ENCODE results near the gene STMN1. TPM values are rescaled to one million over a fixed set of nuclear protein-coding genes. Genes with fewer than 3 reads are reported as not detected.
"Not testable (repeated sequence)": the region's sequence is repeated elsewhere in the genome, so short reads cannot be mapped to it uniquely, and the experiment has no call there.

The STMN1 gene
- total and polyA plus RNA-seq, 7 experiments from 2014 or later: 29.3 to 347 (median 85.2) TPM

DNA sequence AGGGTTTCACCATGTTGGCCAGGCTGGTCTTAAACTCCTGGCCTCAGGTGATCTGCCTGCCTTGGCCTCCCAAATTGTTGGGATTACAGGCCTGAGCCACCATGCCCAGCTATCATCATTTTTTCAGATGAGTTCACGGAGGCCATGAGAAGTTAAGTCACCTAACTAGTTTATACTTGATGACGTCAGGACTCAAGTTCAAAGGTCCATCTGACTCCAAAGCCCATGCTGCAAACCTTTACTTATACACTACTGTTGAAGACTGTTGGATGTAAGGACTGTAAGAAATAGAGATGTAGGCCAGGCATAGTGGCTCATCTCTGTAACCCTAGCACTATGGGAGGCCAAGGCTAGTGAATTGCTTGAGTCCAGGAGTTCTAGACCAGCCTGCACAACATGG is 40.8 kb upstream of the STMN1 start:
- ChIA-PET CTCF (no interaction called here), POLR2A (interaction anchor here (0.7 kb wide), 1 partner anchor 671 kb away, joined by 3 read pairs; no protein-coding TSS in a partner anchor)
- Histone ChIP-seq H3K9me3 (ENCODE audit: control insufficient read depth in 2 of 3, low read length in 3 of 3) (peaks cover 0 to 4% (median 0%) of the 10 kb centered on the region in 3 experiments), H3K4me1 (ENCODE audit: control insufficient read depth in 2 of 2, insufficient read depth in 2 of 2, low read length in 2 of 2) (no peaks in the 10 kb centered on the region), H3K27ac (ENCODE audit: low read depth, low read length) (no peak overlapping the region), H3K36me3 (ENCODE audit: control insufficient read depth in 2 of 3, insufficient read depth in 3 of 3, low read length in 3 of 3) (no peaks in the 10 kb centered on the region), H3K27me3 (ENCODE audit: control insufficient read depth in 2 of 2, insufficient read depth in 2 of 2, low read length in 2 of 2) (no peaks in the 10 kb centered on the region), H3K4me3 (ENCODE audit: low read length) (no peak overlapping the region)
- Mint-ChIP-seq H3K4me3 (no peak overlapping the region), H3K9me3 (peaks cover 0 to 22% (median 9%) of the 10 kb centered on the region in 11 donors), H3K36me3 (peaks cover 0 to 7% (median 4%) of the 10 kb centered on the region in 5 donors), H3K27ac (no peak overlapping the region), H3K4me1 (peaks cover 0 to 3% (median 0%) of the 10 kb centered on the region in 7 donors), H3K27me3 (peaks cover 0 to 5% (median 0%) of the 10 kb centered on the region in 5 donors)
- ATAC-seq: no peak
- no peak for DNase-seq
- intact Hi-C loops (cut with micrococcal nuclease): no loop called here

DNA sequence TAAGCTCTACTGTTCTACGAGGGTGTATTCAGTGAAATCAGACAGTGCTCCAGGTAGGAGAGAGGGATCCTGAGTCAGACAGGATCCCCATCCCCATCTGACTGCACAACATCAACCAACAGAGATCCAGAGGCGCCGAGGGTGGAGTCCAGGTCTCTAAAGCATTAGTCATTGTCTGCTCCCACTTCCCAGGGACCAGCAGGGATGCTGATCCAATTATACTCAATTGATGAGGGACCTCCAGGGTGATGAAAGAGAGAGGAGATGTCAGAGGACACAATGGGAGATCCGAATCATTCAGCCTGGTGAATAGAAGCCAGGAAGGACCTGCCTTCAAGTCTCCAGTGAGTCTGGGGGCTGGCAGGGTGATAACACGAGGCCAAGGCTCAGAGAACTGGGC is 39.5 kb upstream of the STMN1 start:
- no peak overlapping the region for H3K27ac Mint-ChIP-seq

DNA sequence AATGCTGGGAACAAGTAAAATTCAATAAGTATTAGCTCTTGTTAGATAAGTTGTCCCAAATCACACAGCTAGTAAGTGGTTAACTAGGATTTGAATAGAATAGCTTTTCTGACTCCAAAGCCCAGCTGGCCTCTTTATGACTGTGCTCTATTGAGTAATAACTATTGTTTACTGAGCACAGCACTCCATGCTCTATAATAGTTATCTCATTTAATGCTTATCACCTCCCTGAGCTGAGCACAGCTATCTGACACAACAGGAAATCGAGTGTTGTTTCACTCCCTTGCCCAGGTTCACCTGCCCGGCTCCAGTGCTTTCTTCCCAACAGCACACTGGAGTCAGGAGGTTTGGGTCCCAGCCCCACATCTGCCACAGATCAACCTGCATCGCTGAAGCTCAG is 38.8 kb upstream of the STMN1 start:
- H3K27me3 Mint-ChIP-seq: peaks cover 0 to 5% (median 0%) of the 10 kb centered on the region in 5 donors
- no peak for DNase-seq
- Histone ChIP-seq H3K36me3 (ENCODE audit: control insufficient read depth in 2 of 3, insufficient read depth in 3 of 3, low read length in 3 of 3) (no peaks in the 10 kb centered on the region), H3K4me1 (ENCODE audit: control insufficient read depth in 2 of 2, insufficient read depth in 2 of 2, low read length in 2 of 2) (no peaks in the 10 kb centered on the region), H3K4me3 (ENCODE audit: low read length) (no peak overlapping the region), H3K27ac (ENCODE audit: low read depth, low read length) (no peak overlapping the region), H3K27me3 (ENCODE audit: control insufficient read depth in 2 of 2, insufficient read depth in 2 of 2, low read length in 2 of 2) (no peaks in the 10 kb centered on the region), H3K9me3 (ENCODE audit: control insufficient read depth in 2 of 3, low read length in 3 of 3) (peaks cover 0 to 4% (median 0%) of the 10 kb centered on the region in 3 experiments)
- peaks cover 0 to 3% (median 0%) of the 10 kb centered on the region in 7 donors for H3K4me1 Mint-ChIP-seq
- no peak for ATAC-seq
- ChIA-PET POLR2A (interaction anchor here (0.5 to 1.2 kb wide), 2 partner anchors 20 to 272 kb away, joined by 3 read pairs; no protein-coding TSS in a partner anchor), CTCF (no interaction called here)
- H3K27ac Mint-ChIP-seq: no peak overlapping the region
- no peak overlapping the region for H3K4me3 Mint-ChIP-seq
- intact Hi-C loops (cut with micrococcal nuclease): no loop called here
- H3K9me3 Mint-ChIP-seq: peaks cover 0 to 22% (median 9%) of the 10 kb centered on the region in 11 donors
- H3K36me3 Mint-ChIP-seq: peaks cover 0 to 7% (median 4%) of the 10 kb centered on the region in 5 donors

More for the DNA sequence above, 39.5 kb upstream of the STMN1 start:
- DNase-seq: no peak
- H3K36me3 ChIP-seq (ENCODE audit: control insufficient read depth in 2 of 3, insufficient read depth in 3 of 3, low read length in 3 of 3): no peaks in the 10 kb centered on the region
- H3K4me1 ChIP-seq (ENCODE audit: control insufficient read depth in 2 of 2, insufficient read depth in 2 of 2, low read length in 2 of 2): no peaks in the 10 kb centered on the region
- peaks cover 0 to 7% (median 4%) of the 10 kb centered on the region in 5 donors for H3K36me3 Mint-ChIP-seq
- H3K4me3 Mint-ChIP-seq: no peak overlapping the region
- no peak overlapping the region for H3K4me3 ChIP-seq (ENCODE audit: low read length)
- POLR2A ChIA-PET: no interaction called here
- peaks cover 0 to 22% (median 9%) of the 10 kb centered on the region in 11 donors for H3K9me3 Mint-ChIP-seq
- peaks cover 0 to 5% (median 0%) of the 10 kb centered on the region in 5 donors for H3K27me3 Mint-ChIP-seq
- CTCF ChIA-PET: no interaction called here
- H3K9me3 ChIP-seq (ENCODE audit: control insufficient read depth in 2 of 3, low read length in 3 of 3): peaks cover 0 to 4% (median 0%) of the 10 kb centered on the region in 3 experiments
- no peak for ATAC-seq
- intact Hi-C loops (cut with micrococcal nuclease): no loop called here
- no peak overlapping the region for H3K27ac ChIP-seq (ENCODE audit: low read depth, low read length)
- H3K27me3 ChIP-seq (ENCODE audit: control insufficient read depth in 2 of 2, insufficient read depth in 2 of 2, low read length in 2 of 2): no peaks in the 10 kb centered on the region
- H3K4me1 Mint-ChIP-seq: peaks cover 0 to 3% (median 0%) of the 10 kb centered on the region in 7 donors

DNA sequence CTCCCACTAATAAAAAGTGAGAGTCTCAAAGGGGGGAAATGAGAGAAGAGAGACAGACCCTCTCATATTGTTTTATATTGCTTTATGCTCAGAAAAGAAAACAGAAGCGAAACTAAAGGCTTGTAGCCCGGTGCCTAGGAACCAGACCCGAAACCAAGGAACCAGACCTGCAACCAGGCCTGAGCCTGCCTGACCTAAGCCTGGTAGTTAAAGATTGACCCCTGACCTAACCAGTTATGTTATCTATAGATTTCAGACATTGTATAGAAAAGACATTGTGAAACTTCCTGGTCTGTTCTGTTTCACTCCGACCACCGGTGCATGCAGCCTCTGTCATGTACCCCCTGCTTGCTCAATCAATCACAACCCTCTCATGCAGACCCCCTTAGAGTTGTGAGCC is 37.3 kb upstream of the STMN1 start:
- H3K27ac ChIP-seq (ENCODE audit: low read depth, low read length); DNase-seq; ATAC-seq; H3K4me3 Mint-ChIP-seq; H3K4me3 ChIP-seq (ENCODE audit: low read length); H3K4me1 Mint-ChIP-seq; H3K27me3 Mint-ChIP-seq; H3K27ac Mint-ChIP-seq; H3K9me3 ChIP-seq (ENCODE audit: control insufficient read depth in 2 of 3, low read length in 3 of 3); H3K36me3 Mint-ChIP-seq; intact Hi-C loops (cut with micrococcal nuclease); H3K27me3 ChIP-seq (ENCODE audit: control insufficient read depth in 2 of 2, insufficient read depth in 2 of 2, low read length in 2 of 2); CTCF ChIA-PET; H3K36me3 ChIP-seq (ENCODE audit: control insufficient read depth in 2 of 3, insufficient read depth in 3 of 3, low read length in 3 of 3); H3K4me1 ChIP-seq (ENCODE audit: control insufficient read depth in 2 of 2, insufficient read depth in 2 of 2, low read length in 2 of 2): not testable (repeated sequence)
- peaks cover 0 to 22% (median 9%) of the 10 kb centered on the region in 11 donors for H3K9me3 Mint-ChIP-seq
- POLR2A ChIA-PET: interaction anchor here (0.6 kb wide), 1 partner anchor 89 kb away, joined by 3 read pairs; no protein-coding TSS in a partner anchor

DNA sequence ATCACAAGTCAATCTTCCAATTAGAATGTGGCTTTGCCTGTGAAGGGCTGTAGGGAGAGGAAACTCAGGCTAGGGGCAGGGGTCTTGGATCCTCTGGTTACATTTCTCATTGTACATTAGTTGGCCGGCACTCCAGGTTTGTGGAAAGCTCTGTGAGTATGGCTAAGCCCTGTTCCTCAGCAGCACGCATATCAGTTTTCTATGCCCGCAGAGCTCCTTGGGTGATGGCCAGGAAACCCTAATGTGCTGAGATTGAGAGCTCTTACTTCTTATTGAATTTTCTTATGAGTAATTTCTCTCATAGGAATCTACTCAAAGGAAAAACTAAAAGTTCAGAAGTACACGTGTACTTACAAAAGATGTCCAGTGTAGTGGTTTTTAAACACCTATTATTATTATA is 30.7 kb upstream of the STMN1 start:
- H3K4me1 ChIP-seq (ENCODE audit: control insufficient read depth in 2 of 2, insufficient read depth in 2 of 2, low read length in 2 of 2): no peaks in the 10 kb centered on the region
- Mint-ChIP-seq H3K36me3 (no peaks in the 10 kb centered on the region), H3K27ac (no peak overlapping the region), H3K9me3 (no peaks in the 10 kb centered on the region), H3K27me3 (peaks cover 0 to 9% (median 0%) of the 10 kb centered on the region in 5 donors), H3K4me3 (no peak overlapping the region), H3K4me1 (peaks cover 0 to 6% (median 0%) of the 10 kb centered on the region in 7 donors)
- ChIA-PET POLR2A (no interaction called here), CTCF (no interaction called here)
- no peaks in the 10 kb centered on the region for H3K9me3 ChIP-seq (ENCODE audit: control insufficient read depth in 2 of 3, low read length in 3 of 3)
- H3K27me3 ChIP-seq (ENCODE audit: control insufficient read depth in 2 of 2, insufficient read depth in 2 of 2, low read length in 2 of 2): no peaks in the 10 kb centered on the region
- no peak for DNase-seq
- H3K36me3 ChIP-seq (ENCODE audit: control insufficient read depth in 2 of 3, insufficient read depth in 3 of 3, low read length in 3 of 3): no peaks in the 10 kb centered on the region
- no peak overlapping the region for H3K27ac ChIP-seq (ENCODE audit: low read depth, low read length)
- H3K4me3 ChIP-seq (ENCODE audit: low read length): no peak overlapping the region
- intact Hi-C loops (cut with micrococcal nuclease): loop anchor here in 1 of 2 donors (5.0 kb wide), 1 partner anchor 35 kb away; no protein-coding TSS in a partner anchor
- ATAC-seq: no peak

DNA sequence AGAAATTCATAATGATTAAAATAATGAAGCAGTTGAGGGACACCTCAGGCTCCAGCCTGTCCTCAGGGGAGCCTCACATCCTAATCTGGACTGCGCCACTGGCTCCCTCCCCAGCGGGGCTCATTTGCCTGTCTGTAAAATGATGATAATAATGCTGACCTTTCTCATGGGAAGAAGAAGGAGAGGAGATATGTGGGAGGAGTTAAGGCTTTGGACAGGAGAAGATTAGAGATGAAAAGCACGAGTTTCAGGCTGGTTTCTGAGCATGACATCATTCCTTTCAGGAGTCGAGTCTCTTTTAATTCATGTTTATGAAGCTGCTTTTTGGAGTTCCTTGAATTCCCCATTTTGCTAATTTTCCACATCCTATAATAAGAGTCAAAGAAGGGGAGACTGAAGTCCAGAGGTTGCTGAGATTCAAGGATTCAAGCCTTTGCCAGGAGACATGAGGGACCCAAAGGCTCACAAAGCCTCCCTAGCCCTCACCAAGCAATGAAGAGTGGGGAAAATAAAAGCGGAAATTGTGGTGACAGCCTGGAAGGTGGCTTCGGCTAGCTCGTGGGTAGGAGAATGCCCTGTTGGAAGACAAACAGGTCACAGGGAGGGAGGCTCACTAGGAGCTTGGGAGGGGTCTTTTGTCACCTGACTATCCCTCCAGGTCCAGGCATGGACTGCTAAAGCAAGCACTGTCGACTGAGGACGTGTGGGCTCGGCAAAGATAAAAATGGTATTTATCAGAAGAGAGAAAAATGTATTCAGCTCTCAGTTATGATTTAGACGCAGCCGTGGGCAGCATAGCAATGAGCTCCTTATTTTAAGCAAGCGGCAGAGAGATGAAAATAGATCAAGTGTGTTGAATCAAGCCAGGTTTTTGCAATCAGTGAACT is 27.5 kb upstream of the STMN1 start:
- ChIA-PET CTCF (no interaction called here), POLR2A (interaction anchor here (0.8 to 1.5 kb wide), 2 partner anchors 10 to 38 kb away, joined by 4 to 7 read pairs; no protein-coding TSS in a partner anchor)
- Histone ChIP-seq H3K4me1 (ENCODE audit: control insufficient read depth in 2 of 2, insufficient read depth in 2 of 2, low read length in 2 of 2) (no peaks in the 10 kb centered on the region), H3K4me3 (ENCODE audit: low read length) (no peak overlapping the region), H3K9me3 (ENCODE audit: control insufficient read depth in 2 of 3, low read length in 3 of 3) (no peaks in the 10 kb centered on the region), H3K27me3 (ENCODE audit: control insufficient read depth in 2 of 2, insufficient read depth in 2 of 2, low read length in 2 of 2) (no peaks in the 10 kb centered on the region), H3K27ac (ENCODE audit: low read depth, low read length) (no peak overlapping the region), H3K36me3 (ENCODE audit: control insufficient read depth in 2 of 3, insufficient read depth in 3 of 3, low read length in 3 of 3) (no peaks in the 10 kb centered on the region)
- intact Hi-C loops (cut with micrococcal nuclease): no loop called here
- H3K4me1 Mint-ChIP-seq: peaks cover 0 to 12% (median 0%) of the 10 kb centered on the region in 7 donors
- peaks cover 0 to 1% (median 0%) of the 10 kb centered on the region in 11 donors for H3K9me3 Mint-ChIP-seq
- H3K4me3 Mint-ChIP-seq: peak overlapping the region in 2 of 10 donors; percentile 16 to 38
- H3K27me3 Mint-ChIP-seq: peaks cover 0 to 26% (median 0%) of the 10 kb centered on the region in 5 donors
- ATAC-seq (no peak), DNase-seq (no peak)
- peak overlapping the region in 1 of 9 donors; percentile 10 for H3K27ac Mint-ChIP-seq
- no peaks in the 10 kb centered on the region for H3K36me3 Mint-ChIP-seq

All from naive thymus-derived CD4-positive, alpha-beta T cell (primary cell).